Thoracic aorta (tissue), 2 donors: ENCODE results near the gene C1orf74. TPM values are rescaled to one million over a fixed set of nuclear protein-coding genes. Genes with fewer than 3 reads are reported as not detected.

Experiments
- ATAC-seq: fragments of 150-250 bp; one replicate; pipeline ENCODE4 v1.8.0; 2017; ENCODE audit warnings: low read depth; ENCODE audit not compliant: insufficient number of reproducible peaks, low FRiP score
- DNase-seq: peaks from one replicate; pipeline ENCODE4 v3.0.0-alpha.2; 2020; ENCODE audit warnings: low spot score
- H3K27ac ChIP-seq, 2 donors: fragments of 200-600 bp; sonication (generic); 1 replicate in 1 of 2; 2 replicates in 1 of 2; pipeline ENCODE4 v1.5.1; 2016; ENCODE audit warnings: mild to moderate bottlenecking in 2 of 2, moderate library complexity in 2 of 2
- H3K27me3 ChIP-seq: fragments of 200-600 bp; sonication (generic); replicated peaks from 2 replicates; pipeline ENCODE4 v1.6.0; 2016; ENCODE audit warnings: mild to moderate bottlenecking; ENCODE audit not compliant: insufficient read depth
- H3K36me3 ChIP-seq: fragments of 200-600 bp; sonication (generic); one replicate; pipeline ENCODE4 v1.5.1; 2016
- H3K4me1 ChIP-seq, 2 donors: fragments of 200-600 bp; sonication (generic); 1 replicate in 1 of 2; 2 replicates in 1 of 2; pipeline versions ENCODE4 v1.5.1 to v1.6.0; 2016; ENCODE audit warnings: low read depth in 2 of 2, mild to moderate bottlenecking in 1 of 2; ENCODE audit not compliant: control insufficient read depth in 1 of 2
- H3K4me3 ChIP-seq: fragments of 200-600 bp; sonication (generic); 2 replicates; pipeline ENCODE4 v1.5.1; 2016; ENCODE audit warnings: mild to moderate bottlenecking
- H3K9me3 ChIP-seq: fragments of 200-600 bp; sonication (generic); 2 replicates; pipeline ENCODE4 v1.5.1; 2016
- total RNA-seq, 2 donors: library from RNA; depleted of rRNA; stranded (reverse); fragments of >200 nt; gene quantifications; one replicate each; pipeline versions ENCODE4 v1.1.0 to v1.2.3, GENCODE V29; 2016
- TF ChIP-seq, protein P1 (sequence below): fragments of 200-600 bp; sonication (generic); IDR thresholded peaks from one replicate; pipeline ENCODE4 v1.5.1; 2019; ENCODE audit warnings: antibody characterized with exemption

Gene C1orf74
- total RNA-seq, 2 donors from 2014 or later: 1.5 to 1.6 TPM

DNA sequence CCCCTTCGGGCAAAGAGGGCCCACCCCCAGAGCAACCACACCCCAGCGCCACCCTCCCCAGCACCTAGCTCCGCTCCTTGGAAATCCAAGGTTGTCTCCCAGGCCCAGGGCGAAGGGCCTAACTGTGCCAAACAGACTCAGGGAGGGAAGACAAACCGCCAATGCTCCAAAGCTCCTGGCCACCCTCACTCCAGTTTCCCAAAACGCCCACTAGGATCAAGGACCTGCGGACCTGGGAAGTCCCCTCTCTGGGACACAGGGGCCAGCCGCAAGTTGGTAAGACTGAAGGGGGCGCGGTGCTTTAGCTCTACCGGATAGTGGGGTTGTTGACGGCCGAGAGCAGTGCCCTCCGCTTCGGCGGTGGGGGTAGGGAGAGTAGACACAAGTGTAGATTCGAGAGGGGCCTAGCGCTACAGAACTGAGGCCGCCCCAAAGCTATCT is 21.0 kb upstream of the C1orf74 start:
- H3K9me3 ChIP-seq: no peaks in the 10 kb centered on the region
- H3K27me3 ChIP-seq: no peaks in the 10 kb centered on the region
- DNase-seq: no peak
- TF ChIP-seq, protein P1, sequence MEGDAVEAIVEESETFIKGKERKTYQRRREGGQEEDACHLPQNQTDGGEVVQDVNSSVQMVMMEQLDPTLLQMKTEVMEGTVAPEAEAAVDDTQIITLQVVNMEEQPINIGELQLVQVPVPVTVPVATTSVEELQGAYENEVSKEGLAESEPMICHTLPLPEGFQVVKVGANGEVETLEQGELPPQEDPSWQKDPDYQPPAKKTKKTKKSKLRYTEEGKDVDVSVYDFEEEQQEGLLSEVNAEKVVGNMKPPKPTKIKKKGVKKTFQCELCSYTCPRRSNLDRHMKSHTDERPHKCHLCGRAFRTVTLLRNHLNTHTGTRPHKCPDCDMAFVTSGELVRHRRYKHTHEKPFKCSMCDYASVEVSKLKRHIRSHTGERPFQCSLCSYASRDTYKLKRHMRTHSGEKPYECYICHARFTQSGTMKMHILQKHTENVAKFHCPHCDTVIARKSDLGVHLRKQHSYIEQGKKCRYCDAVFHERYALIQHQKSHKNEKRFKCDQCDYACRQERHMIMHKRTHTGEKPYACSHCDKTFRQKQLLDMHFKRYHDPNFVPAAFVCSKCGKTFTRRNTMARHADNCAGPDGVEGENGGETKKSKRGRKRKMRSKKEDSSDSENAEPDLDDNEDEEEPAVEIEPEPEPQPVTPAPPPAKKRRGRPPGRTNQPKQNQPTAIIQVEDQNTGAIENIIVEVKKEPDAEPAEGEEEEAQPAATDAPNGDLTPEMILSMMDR: no peak
- H3K36me3 ChIP-seq: no peaks in the 10 kb centered on the region
- peaks cover 8 to 34% of the 10 kb centered on the region in 2 donors for H3K4me1 ChIP-seq
- peak overlapping the region; percentile 65 for H3K4me3 ChIP-seq
- no peak overlapping the region for H3K27ac ChIP-seq
- no peak for ATAC-seq

DNA sequence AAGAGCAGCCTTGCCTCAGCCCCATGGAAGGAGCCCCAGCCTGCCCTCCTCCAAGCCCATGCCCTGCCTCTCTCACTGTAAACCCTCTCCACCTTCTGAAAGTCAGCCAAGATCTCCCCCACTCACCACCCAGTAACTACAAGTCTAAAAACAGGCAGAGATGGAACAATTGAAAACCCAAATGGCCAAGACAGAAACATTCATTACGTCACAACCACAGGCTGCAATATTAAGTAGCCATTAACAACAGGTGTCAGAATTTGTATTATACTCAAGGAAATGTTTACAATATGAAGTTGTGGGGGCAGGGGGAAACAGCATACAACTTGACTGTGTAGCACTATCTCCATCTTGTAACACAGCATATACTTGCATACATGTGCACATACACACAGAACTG is 19.2 kb upstream of the C1orf74 start:
- peaks cover 8 to 34% of the 10 kb centered on the region in 2 donors for H3K4me1 ChIP-seq
- no peak overlapping the region for H3K4me3 ChIP-seq
- H3K36me3 ChIP-seq: no peaks in the 10 kb centered on the region
- H3K27ac ChIP-seq: no peak overlapping the region
- ATAC-seq: no peak
- DNase-seq: no peak
- H3K9me3 ChIP-seq: no peaks in the 10 kb centered on the region
- H3K27me3 ChIP-seq: no peaks in the 10 kb centered on the region
- TF ChIP-seq, protein P1: no peak

DNA sequence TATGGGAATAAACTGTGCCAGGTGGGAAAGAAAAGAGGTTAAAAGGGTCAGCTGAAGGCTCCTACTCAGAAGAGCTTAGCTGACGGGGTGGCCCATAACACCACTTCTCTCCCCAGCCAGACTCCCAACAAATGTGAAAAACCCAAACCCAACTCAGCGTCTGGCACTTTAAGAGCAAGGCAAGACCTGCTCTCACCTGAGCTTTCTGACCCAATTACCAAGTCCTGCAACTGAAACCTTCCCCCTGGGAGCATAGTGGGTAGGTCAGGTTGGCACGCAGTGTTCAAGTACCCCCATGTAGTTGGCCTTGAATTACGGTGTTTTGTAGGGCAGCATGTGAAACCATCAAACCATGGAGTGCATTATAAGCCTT is 18.4 kb upstream of the C1orf74 start:
- no peaks in the 10 kb centered on the region for H3K9me3 ChIP-seq
- H3K27ac ChIP-seq: peak overlapping the region in 1 of 2 donors; percentile 69
- H3K4me3 ChIP-seq: no peak overlapping the region
- DNase-seq: no peak
- TF ChIP-seq, protein P1: no peak
- H3K27me3 ChIP-seq: no peaks in the 10 kb centered on the region
- H3K4me1 ChIP-seq: peaks cover 8 to 34% of the 10 kb centered on the region in 2 donors
- H3K36me3 ChIP-seq: no peaks in the 10 kb centered on the region
- ATAC-seq: no peak

DNA sequence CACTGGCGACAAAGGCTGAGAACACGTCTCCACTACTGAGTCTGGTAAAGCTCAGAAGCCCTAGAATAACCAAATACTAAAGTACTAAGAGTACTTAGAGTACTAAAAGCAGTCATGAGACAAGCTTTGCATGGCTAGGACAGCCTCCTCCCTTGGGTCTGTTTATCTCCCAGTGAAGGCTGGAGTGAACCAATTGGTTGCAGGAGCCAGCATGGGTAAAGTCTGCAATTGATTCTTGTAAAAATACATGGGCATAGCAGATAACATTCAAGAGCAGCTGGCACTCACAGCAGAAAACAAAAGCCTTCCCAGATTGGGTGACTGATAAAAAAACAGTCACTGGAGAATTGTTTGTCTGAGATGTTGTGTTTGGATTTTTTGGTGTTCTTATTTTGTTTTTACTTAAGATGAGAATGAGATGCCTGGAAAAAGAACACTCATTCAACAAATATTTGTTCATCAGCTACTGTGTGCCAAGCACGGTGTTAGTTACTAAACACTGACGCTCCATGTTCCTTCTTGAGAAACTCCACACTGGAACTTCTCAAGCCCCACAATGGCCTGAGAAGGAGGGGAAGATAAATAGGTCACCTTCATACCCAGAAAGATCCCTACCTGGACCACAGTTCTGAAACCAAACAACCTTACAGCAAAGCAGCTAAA is 17.9 kb upstream of the C1orf74 start:
- Histone ChIP-seq H3K9me3 (no peaks in the 10 kb centered on the region), H3K36me3 (no peaks in the 10 kb centered on the region), H3K4me3 (no peak overlapping the region), H3K27me3 (no peaks in the 10 kb centered on the region), H3K4me1 (peaks cover 8 to 34% of the 10 kb centered on the region in 2 donors), H3K27ac (peak overlapping the region; percentile 40 to 69)
- no peak for DNase-seq
- ATAC-seq: no peak
- TF ChIP-seq, protein P1: no peak

DNA sequence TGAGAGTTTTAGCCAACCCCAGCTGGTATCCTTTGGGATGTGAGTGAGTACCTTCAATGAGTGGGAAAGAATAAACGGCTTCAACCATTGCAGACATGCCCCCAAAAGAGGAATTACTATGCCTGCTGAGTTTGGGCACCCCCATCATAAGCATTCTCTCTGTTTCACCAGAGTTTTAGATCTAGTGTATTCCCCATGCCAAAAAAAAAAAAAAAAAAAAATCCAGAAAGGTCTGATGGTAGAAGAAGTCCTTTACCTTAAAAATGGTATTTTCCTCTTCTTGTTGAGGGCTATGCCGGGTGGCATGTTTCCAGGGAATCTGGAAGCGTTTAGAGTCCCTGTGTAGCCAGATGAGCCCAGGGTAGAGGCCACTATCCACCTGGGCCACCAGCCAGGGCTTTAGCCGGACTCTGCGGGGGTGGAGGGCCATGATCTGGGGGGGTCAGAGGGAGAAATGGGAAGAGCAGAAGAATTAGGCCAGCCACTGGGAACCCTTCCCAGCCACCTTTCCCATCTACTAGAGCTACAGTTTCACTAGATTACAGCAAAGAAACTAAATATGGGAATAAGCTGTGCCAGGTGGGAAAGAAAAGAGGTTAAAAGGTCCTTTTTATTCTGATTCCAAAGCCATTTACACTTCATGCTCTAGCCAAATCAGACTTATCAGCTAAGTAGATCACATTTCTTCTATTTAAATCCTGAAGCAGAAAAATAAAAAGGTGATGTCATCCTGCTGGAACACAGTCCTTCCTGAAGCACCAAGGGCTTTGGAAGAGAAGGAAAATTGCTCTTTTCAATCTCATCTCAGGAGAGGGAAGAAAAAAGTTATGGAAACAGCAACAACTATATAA is 16.9 kb upstream of the C1orf74 start:
- Histone ChIP-seq H3K9me3 (no peaks in the 10 kb centered on the region), H3K27me3 (no peaks in the 10 kb centered on the region), H3K27ac (peak overlapping the region; percentile 40 to 69), H3K4me1 (peaks cover 8 to 32% of the 10 kb centered on the region in 2 donors), H3K4me3 (no peak overlapping the region), H3K36me3 (no peaks in the 10 kb centered on the region)
- DNase-seq: no peak
- ATAC-seq: no peak
- TF ChIP-seq, protein P1: no peak
